ENCODE results near the gene SLC35G1. TPM values are rescaled to one million over a fixed set of nuclear protein-coding genes. Genes with fewer than 3 reads are reported as not detected.

Gene SLC35G1
- total and polyA plus RNA-seq, 2 of the 8 experiments (the other 6 are each of a cell fraction or from before 2014, with no cell fraction given) = 6.2 to 6.4 TPM

DNA sequence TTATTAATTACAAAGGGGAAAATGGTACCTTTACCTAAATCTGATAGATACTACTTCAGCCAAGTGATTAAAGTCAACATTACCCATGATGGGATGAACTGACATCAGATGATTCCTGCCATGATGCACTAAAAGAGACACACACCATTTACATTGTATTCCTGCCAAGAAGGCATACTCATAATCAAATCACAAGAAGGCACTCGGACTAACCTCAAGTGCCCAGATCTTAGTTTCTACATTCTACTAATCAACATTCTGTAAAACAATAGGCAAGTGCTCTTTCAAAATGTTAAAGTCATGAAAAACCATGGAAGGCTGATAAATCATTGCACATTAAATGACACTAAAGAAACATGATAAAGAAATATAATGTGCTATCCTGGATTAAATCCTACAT is 44.4 kb downstream of the SLC35G1 start:
- H3K4ac ChIP-seq (replicated peaks; ENCODE audit: insufficient read length, low read depth, low read length) = no peak overlapping the region
- H4K5ac ChIP-seq (ENCODE audit: insufficient read length, low read depth, low read length) = no peak overlapping the region
- no peak overlapping the region for H2BK12ac ChIP-seq (ENCODE audit: low read depth, low read length)
- H3K4me3 ChIP-seq (ENCODE audit: extremely low read depth in 1 of 4, insufficient read depth in 2 of 4, low read depth in 3 of 4, low read length in 4 of 4) = no peak overlapping the region
- no peaks in the 10 kb centered on the region for H3K36me3 ChIP-seq (ENCODE audit: control insufficient read depth in 2 of 4, insufficient read depth in 4 of 4, low read length in 3 of 4)
- no peaks in the 10 kb centered on the region for H3K79me2 ChIP-seq (ENCODE audit: control insufficient read depth in 1 of 2, insufficient read depth in 2 of 2, low read length in 2 of 2)
- H2BK15ac ChIP-seq (ENCODE audit: low read length) = no peak overlapping the region
- no peak overlapping the region for H2AFZ ChIP-seq (ENCODE audit: low read length)
- WGBS, 2 experiments (ENCODE audit: extremely low coverage in 1 of 2, insufficient coverage in 1 of 2, insufficient read length in 1 of 2, insufficient replicate concordance in 2 of 2, low coverage in 1 of 2, low lambda C conversion rate in 2 of 2, missing lambda C conversion rate in 1 of 2) = 85% methylated on average over 1 of the region's 1 CpG; no CpG with 5 or more reads in 1 of the 2 experiments
- H3K27ac ChIP-seq (ENCODE audit: low read depth, low read length) = no peak overlapping the region
- no peaks in the 10 kb centered on the region for H3K9me3 ChIP-seq (ENCODE audit: insufficient read depth in 2 of 2, low read depth in 1 of 2, low read length in 1 of 2)
- H4K20me1 ChIP-seq (replicated peaks in 1 of 2; ENCODE audit: control insufficient read depth in 1 of 2, insufficient read depth in 2 of 2, low read length in 2 of 2) = no peaks in the 10 kb centered on the region
- POLR2A ChIA-PET (ENCODE audit: partially characterized antibody) = no interaction called here
- FAIRE-seq (no peak), DNase-seq (ENCODE audit: low read depth in 1 of 2, low spot score in 2 of 2) (no peak)
- H3K56ac ChIP-seq (replicated peaks; ENCODE audit: insufficient read length, low read depth, low read length) = no peak overlapping the region
- H3K9ac ChIP-seq (replicated peaks in 1 of 4; ENCODE audit: extremely low read depth in 1 of 4, low read depth in 3 of 4, low read length in 3 of 4) = no peak overlapping the region
- H3K4me2 ChIP-seq (ENCODE audit: insufficient read depth in 1 of 2, low read depth in 2 of 2, low read length in 2 of 2) = no peak overlapping the region
- no peak overlapping the region for H3K14ac ChIP-seq (ENCODE audit: insufficient read length)
- no peaks in the 10 kb centered on the region for H3K27me3 ChIP-seq (replicated peaks in 1 of 4; ENCODE audit: control insufficient read depth in 3 of 4, extremely low read depth in 1 of 4, insufficient read depth in 3 of 4, low read length in 3 of 4)
- no peak overlapping the region for H3K23ac ChIP-seq (ENCODE audit: insufficient read length)
- H2BK5ac ChIP-seq (ENCODE audit: low read depth, low read length) = no peak overlapping the region
- H3K18ac ChIP-seq (ENCODE audit: extremely low read depth, low read length) = no peak overlapping the region
- H3K4me1 ChIP-seq (replicated peaks in 1 of 4; ENCODE audit: control insufficient read depth in 3 of 4, insufficient read depth in 4 of 4, low read length in 3 of 4) = no peaks in the 10 kb centered on the region
- H3K79me1 ChIP-seq (ENCODE audit: low read depth, low read length) = no peaks in the 10 kb centered on the region
- CTCF ChIA-PET (ENCODE audit: partially characterized antibody) = no interaction called here
- no peak overlapping the region for H2AK5ac ChIP-seq (ENCODE audit: low read depth, low read length)
- H3K23me2 ChIP-seq (ENCODE audit: low read depth, low read length) = no peaks in the 10 kb centered on the region
- no peak overlapping the region for H4K91ac ChIP-seq (replicated peaks; ENCODE audit: insufficient read length, low read length)
- no peak overlapping the region for H2BK120ac ChIP-seq (replicated peaks; ENCODE audit: low read depth, low read length)
- H2BK20ac ChIP-seq (ENCODE audit: low read length) = no peak overlapping the region
- no peak overlapping the region for H4K8ac ChIP-seq (ENCODE audit: extremely low read depth, insufficient read depth, low read length)
- TF ChIP-seq SAP30 (IDR thresholded peaks at IDR 0.05; ENCODE audit: insufficient read depth, insufficient replicate concordance, low read length) (no peak), MAFK (IDR thresholded peaks at IDR 0.05; ENCODE audit: low read depth, low read length) (no peak), SIRT6 (IDR thresholded peaks at IDR 0.05; ENCODE audit: low read length) (no peak), POU5F1 (IDR thresholded peaks at IDR 0.05; ENCODE audit: low read depth, low read length) (no peak), SP4 (IDR thresholded peaks at IDR 0.05; ENCODE audit: low read length) (no peak), EZH2 (IDR thresholded peaks at IDR 0.05; ENCODE audit: low read depth, low read length, severe bottlenecking) (no peak), EGR1 (IDR thresholded peaks at IDR 0.05; ENCODE audit: borderline replicate concordance, low read depth, low read length) (no peak), ZNF274 (IDR thresholded peaks at IDR 0.05; ENCODE audit: borderline replicate concordance, extremely low read depth, low read length) (no peak), KDM5A (IDR thresholded peaks at IDR 0.05; ENCODE audit: low read length) (no peak), EP300 (IDR thresholded peaks at IDR 0.05; ENCODE audit: borderline replicate concordance in 1 of 2, low read depth in 2 of 2, low read length in 2 of 2) (no peak), POLR2A (IDR thresholded peaks at IDR 0.05; ENCODE audit: control extremely low read depth in 1 of 2, low read depth in 2 of 2, low read length in 2 of 2) (no peak), KDM4A (IDR thresholded peaks at IDR 0.05; ENCODE audit: low read depth, low read length, severe bottlenecking) (no peak), CHD2 (IDR thresholded peaks at IDR 0.05; ENCODE audit: low read length) (no peak), SRF (IDR thresholded peaks at IDR 0.05; ENCODE audit: low read depth, low read length) (no peak)
- TF ChIP-seq, protein P1, sequence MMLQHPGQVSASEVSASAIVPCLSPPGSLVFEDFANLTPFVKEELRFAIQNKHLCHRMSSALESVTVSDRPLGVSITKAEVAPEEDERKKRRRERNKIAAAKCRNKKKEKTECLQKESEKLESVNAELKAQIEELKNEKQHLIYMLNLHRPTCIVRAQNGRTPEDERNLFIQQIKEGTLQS (IDR thresholded peaks at IDR 0.05; ENCODE audit: insufficient read depth, low read depth, low read length) = no peak

Measured in H1 (cell line).